Activated T-cell treated with anti-CD3 and anti-CD28 coated beads, Interleukin-2, amount 50 U/mL, for 72 hours (primary cell): ENCODE results near the gene CCDC70. TPM values are rescaled to one million over a fixed set of nuclear protein-coding genes. Genes with fewer than 3 reads are reported as not detected.

Experiments
- ATAC-seq, 2 donors: fragments of 150-1000 bp; cut with Tn5 transposase; replicated peaks in 1 of 2; 2 replicates each; pipeline ENCODE4 v1.10.0; 2021; ENCODE audit warnings: moderate library complexity in 2 of 2, mild to moderate bottlenecking in 1 of 2
- DNase-seq, 2 donors: peaks; one replicate each; pipeline ENCODE4 v3.0.0; 2021 to 2022; ENCODE audit warnings: mixed read lengths in 1 of 2
- H3K27ac Mint-ChIP-seq: one replicate; pipeline ENCODE4 v1.8.0; 2022; ENCODE audit warnings: mild to moderate bottlenecking, moderate library complexity, mixed read lengths
- H3K27me3 Mint-ChIP-seq: one replicate; pipeline ENCODE4 v1.8.0; 2022; ENCODE audit warnings: low read depth, mixed read lengths
- H3K36me3 Mint-ChIP-seq, 2 donors: one replicate each; pipeline ENCODE4 v1.8.0; 2022; ENCODE audit warnings: mixed read lengths in 2 of 2, mild to moderate bottlenecking in 1 of 2; ENCODE audit not compliant: insufficient read depth in 2 of 2
- H3K4me1 Mint-ChIP-seq: one replicate; pipeline ENCODE4 v1.8.0; 2022; ENCODE audit warnings: low read depth, mixed read lengths
- H3K4me3 Mint-ChIP-seq, 2 donors: one replicate each; pipeline ENCODE4 v1.8.0; 2022; ENCODE audit warnings: mild to moderate bottlenecking in 2 of 2, mixed read lengths in 2 of 2, moderate library complexity in 2 of 2
- H3K9me3 Mint-ChIP-seq, 2 donors: one replicate each; pipeline ENCODE4 v1.8.0; 2022; ENCODE audit warnings: mixed read lengths in 2 of 2
- total RNA-seq, 2 donors: library from RNA; stranded (reverse); gene quantifications; one replicate each; pipeline ENCODE4 v1.2.3, GENCODE V29; 2022

CCDC70 gene
- total RNA-seq, 2 donors from 2014 or later, result 0.22 TPM; not detected in 1

- H3K4me3 Mint-ChIP-seq, result no peak overlapping the region
- ATAC-seq (peak in 1 of 2 donors; percentile 58), DNase-seq (no peak)
- peaks cover 2% of the 10 kb centered on the region for H3K4me1 Mint-ChIP-seq
- no peaks in the 10 kb centered on the region for H3K9me3 Mint-ChIP-seq
- peaks cover 23% of the 10 kb centered on the region for H3K27me3 Mint-ChIP-seq
- no peaks in the 10 kb centered on the region for H3K36me3 Mint-ChIP-seq
- no peak overlapping the region for H3K27ac Mint-ChIP-seq
Observed at GRCh38 chr13:51856027-51856736, 5.6 kb upstream of the CCDC70 start.

GRCh38 chr13:51856998-51857397, 4.8 kb upstream of the CCDC70 start:
- no peak for DNase-seq
- ATAC-seq, result no peak
- H3K27ac Mint-ChIP-seq, result no peak overlapping the region
- H3K36me3 Mint-ChIP-seq, result no peaks in the 10 kb centered on the region
- H3K9me3 Mint-ChIP-seq, result no peaks in the 10 kb centered on the region
- no peak overlapping the region for H3K4me3 Mint-ChIP-seq
- peaks cover 21% of the 10 kb centered on the region for H3K27me3 Mint-ChIP-seq
- H3K4me1 Mint-ChIP-seq, result peaks cover 10% of the 10 kb centered on the region

- Mint-ChIP-seq H3K4me1 (peaks cover 24% of the 10 kb centered on the region), H3K9me3 (no peaks in the 10 kb centered on the region), H3K36me3 (no peaks in the 10 kb centered on the region), H3K27me3 (peaks cover 29% of the 10 kb centered on the region), H3K4me3 (no peak overlapping the region), H3K27ac (no peak overlapping the region)
- no peak for ATAC-seq
- no peak for DNase-seq
Observed at GRCh38 chr13:51858433-51859247, 3.1 kb upstream of the CCDC70 start.

GRCh38 chr13:51862957-51863356, 1.2 kb downstream of the CCDC70 start:
- Mint-ChIP-seq H3K4me1 (peaks cover 24% of the 10 kb centered on the region), H3K4me3 (no peak overlapping the region), H3K27me3 (peaks cover 30% of the 10 kb centered on the region), H3K27ac (no peak overlapping the region), H3K36me3 (no peaks in the 10 kb centered on the region), H3K9me3 (no peaks in the 10 kb centered on the region)
- ATAC-seq, result no peak
- no peak for DNase-seq

- ATAC-seq, result no peak
- no peaks in the 10 kb centered on the region for H3K36me3 Mint-ChIP-seq
- H3K27ac Mint-ChIP-seq, result no peak overlapping the region
- no peak overlapping the region for H3K4me3 Mint-ChIP-seq
- H3K27me3 Mint-ChIP-seq, result peaks cover 38% of the 10 kb centered on the region
- H3K9me3 Mint-ChIP-seq, result no peaks in the 10 kb centered on the region
- DNase-seq, result no peak
- H3K4me1 Mint-ChIP-seq, result peaks cover 24% of the 10 kb centered on the region
Observed at GRCh38 chr13:51865838-51866237, 4.1 kb downstream of the CCDC70 start.

- Mint-ChIP-seq H3K36me3 (no peaks in the 10 kb centered on the region), H3K4me3 (no peak overlapping the region), H3K27me3 (peaks cover 38% of the 10 kb centered on the region), H3K27ac (no peak overlapping the region), H3K9me3 (no peaks in the 10 kb centered on the region), H3K4me1 (peaks cover 13% of the 10 kb centered on the region)
- ATAC-seq (no peak), DNase-seq (no peak)
Observed at GRCh38 chr13:51867062-51867461, 5.3 kb downstream of the CCDC70 start.

GRCh38 chr13:51869916-51870315, 8.1 kb downstream of the CCDC70 start:
- Mint-ChIP-seq H3K27me3 (peaks cover 20% of the 10 kb centered on the region), H3K36me3 (no peaks in the 10 kb centered on the region), H3K27ac (no peak overlapping the region), H3K4me1 (no peaks in the 10 kb centered on the region), H3K9me3 (no peaks in the 10 kb centered on the region), H3K4me3 (no peak overlapping the region)
- DNase-seq, result no peak
- ATAC-seq, result no peak

GRCh38 chr13:51870616-51871015, 8.8 kb downstream of the CCDC70 start:
- no peak overlapping the region for H3K4me3 Mint-ChIP-seq
- ATAC-seq (no peak), DNase-seq (no peak)
- H3K4me1 Mint-ChIP-seq, result no peaks in the 10 kb centered on the region
- H3K36me3 Mint-ChIP-seq, result no peaks in the 10 kb centered on the region
- H3K27ac Mint-ChIP-seq, result no peak overlapping the region
- peaks cover 19% of the 10 kb centered on the region for H3K27me3 Mint-ChIP-seq
- no peaks in the 10 kb centered on the region for H3K9me3 Mint-ChIP-seq

- ATAC-seq (no peak), DNase-seq (no peak)
- Mint-ChIP-seq H3K27me3 (peaks cover 18% of the 10 kb centered on the region), H3K4me1 (no peaks in the 10 kb centered on the region), H3K9me3 (no peaks in the 10 kb centered on the region), H3K27ac (no peak overlapping the region), H3K36me3 (no peaks in the 10 kb centered on the region), H3K4me3 (no peak overlapping the region)
Observed at GRCh38 chr13:51873117-51873798, 11.5 kb downstream of the CCDC70 start.

GRCh38 chr13:51873837-51874236, 12.1 kb downstream of the CCDC70 start:
- H3K4me3 Mint-ChIP-seq, result no peak overlapping the region
- no peaks in the 10 kb centered on the region for H3K9me3 Mint-ChIP-seq
- DNase-seq (no peak), ATAC-seq (no peak)
- peaks cover 12% of the 10 kb centered on the region for H3K27me3 Mint-ChIP-seq
- H3K27ac Mint-ChIP-seq, result no peak overlapping the region
- peaks cover 1% of the 10 kb centered on the region for H3K4me1 Mint-ChIP-seq
- H3K36me3 Mint-ChIP-seq, result no peaks in the 10 kb centered on the region

- H3K27ac Mint-ChIP-seq, result no peak overlapping the region
- no peak overlapping the region for H3K4me3 Mint-ChIP-seq
- H3K27me3 Mint-ChIP-seq, result peaks cover 8% of the 10 kb centered on the region
- DNase-seq, result no peak
- peaks cover 9% of the 10 kb centered on the region for H3K4me1 Mint-ChIP-seq
- no peaks in the 10 kb centered on the region for H3K36me3 Mint-ChIP-seq
- H3K9me3 Mint-ChIP-seq, result no peaks in the 10 kb centered on the region
- no peak for ATAC-seq
Observed at GRCh38 chr13:51874651-51875050, 12.9 kb downstream of the CCDC70 start.

GRCh38 chr13:51879133-51879532, 17.4 kb downstream of the CCDC70 start:
- H3K36me3 Mint-ChIP-seq, result peaks cover 0 to 3% of the 10 kb centered on the region in 2 donors

GRCh38 chr13:51881296-51881695, 19.5 kb downstream of the CCDC70 start:
- H3K27ac Mint-ChIP-seq, result no peak overlapping the region
- peaks cover 14% of the 10 kb centered on the region for H3K27me3 Mint-ChIP-seq
- no peak for ATAC-seq
- no peak overlapping the region for H3K4me3 Mint-ChIP-seq
- H3K9me3 Mint-ChIP-seq, result peaks cover 2 to 5% of the 10 kb centered on the region in 2 donors
- DNase-seq, result no peak
- H3K36me3 Mint-ChIP-seq, result peaks cover 0 to 3% of the 10 kb centered on the region in 2 donors
- peaks cover 12% of the 10 kb centered on the region for H3K4me1 Mint-ChIP-seq

More at GRCh38 chr13:51879133-51879532, 17.4 kb downstream of the CCDC70 start:
- DNase-seq (no peak), ATAC-seq (peak; percentile 66 to 85)
- H3K27ac Mint-ChIP-seq, result no peak overlapping the region
- H3K4me1 Mint-ChIP-seq, result peaks cover 12% of the 10 kb centered on the region
- H3K4me3 Mint-ChIP-seq, result no peak overlapping the region
- H3K9me3 Mint-ChIP-seq, result peaks cover 2 to 5% of the 10 kb centered on the region in 2 donors
- H3K27me3 Mint-ChIP-seq, result peaks cover 8% of the 10 kb centered on the region
